A549 (cell line): Measurements from ENCODE around the gene LRRC59.

ENCODE experiments used
- TF ChIP-seq, protein P1 (sequence below): IDR thresholded peaks from 2 replicates; pipeline ENCODE4 v1.6.1; 2012
- TF ChIP-seq, protein P2 (sequence below): fragments of 250-450 bp; sonication (Bioruptor Pico); IDR thresholded peaks from 2 replicates; pipeline ENCODE4 v1.5.0; 2021; ENCODE audit warnings: mild to moderate bottlenecking, moderate library complexity, borderline replicate concordance

DNA sequence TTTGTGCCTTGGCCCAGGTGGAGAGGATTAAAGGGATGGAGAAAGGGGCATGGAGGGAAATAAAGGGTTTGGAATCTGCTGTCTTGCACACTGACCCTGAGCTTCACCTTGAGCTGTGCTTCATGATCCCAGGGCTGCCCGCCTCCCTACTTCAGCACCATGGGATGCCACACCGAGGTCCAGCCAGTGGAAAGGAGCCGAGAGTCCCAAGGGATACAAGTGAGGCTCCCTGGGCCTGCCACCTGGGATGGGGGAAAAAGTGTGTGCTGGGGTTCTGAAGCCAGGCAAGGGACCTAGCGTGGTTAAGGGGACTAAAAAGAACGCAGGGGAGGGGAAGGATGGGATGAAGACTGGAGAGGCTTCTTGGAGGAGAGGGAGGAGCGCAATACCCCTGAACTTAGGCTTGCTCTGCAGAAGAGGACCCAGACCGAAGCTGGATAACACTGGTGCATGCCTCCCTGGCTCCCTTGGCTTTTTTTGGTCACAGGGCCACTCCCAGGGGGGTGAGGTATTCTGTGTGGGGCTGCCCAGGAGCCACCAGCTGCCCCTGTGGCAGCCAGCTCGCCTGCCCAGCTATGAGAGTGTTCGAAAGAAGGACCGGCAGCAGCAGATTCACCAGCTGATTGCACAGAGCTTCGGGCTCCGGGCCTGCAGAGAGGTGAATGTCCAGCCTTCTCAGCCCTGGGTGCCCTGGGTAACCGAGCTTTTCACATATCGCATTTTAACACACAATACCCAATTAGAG is 31.5 kb downstream of the LRRC59 start:
- TF ChIP-seq, protein P1, sequence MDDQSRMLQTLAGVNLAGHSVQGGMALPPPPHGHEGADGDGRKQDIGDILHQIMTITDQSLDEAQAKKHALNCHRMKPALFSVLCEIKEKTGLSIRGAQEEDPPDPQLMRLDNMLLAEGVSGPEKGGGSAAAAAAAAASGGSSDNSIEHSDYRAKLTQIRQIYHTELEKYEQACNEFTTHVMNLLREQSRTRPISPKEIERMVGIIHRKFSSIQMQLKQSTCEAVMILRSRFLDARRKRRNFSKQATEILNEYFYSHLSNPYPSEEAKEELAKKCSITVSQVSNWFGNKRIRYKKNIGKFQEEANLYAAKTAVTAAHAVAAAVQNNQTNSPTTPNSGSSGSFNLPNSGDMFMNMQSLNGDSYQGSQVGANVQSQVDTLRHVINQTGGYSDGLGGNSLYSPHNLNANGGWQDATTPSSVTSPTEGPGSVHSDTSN = no peak
- TF ChIP-seq, protein P2, sequence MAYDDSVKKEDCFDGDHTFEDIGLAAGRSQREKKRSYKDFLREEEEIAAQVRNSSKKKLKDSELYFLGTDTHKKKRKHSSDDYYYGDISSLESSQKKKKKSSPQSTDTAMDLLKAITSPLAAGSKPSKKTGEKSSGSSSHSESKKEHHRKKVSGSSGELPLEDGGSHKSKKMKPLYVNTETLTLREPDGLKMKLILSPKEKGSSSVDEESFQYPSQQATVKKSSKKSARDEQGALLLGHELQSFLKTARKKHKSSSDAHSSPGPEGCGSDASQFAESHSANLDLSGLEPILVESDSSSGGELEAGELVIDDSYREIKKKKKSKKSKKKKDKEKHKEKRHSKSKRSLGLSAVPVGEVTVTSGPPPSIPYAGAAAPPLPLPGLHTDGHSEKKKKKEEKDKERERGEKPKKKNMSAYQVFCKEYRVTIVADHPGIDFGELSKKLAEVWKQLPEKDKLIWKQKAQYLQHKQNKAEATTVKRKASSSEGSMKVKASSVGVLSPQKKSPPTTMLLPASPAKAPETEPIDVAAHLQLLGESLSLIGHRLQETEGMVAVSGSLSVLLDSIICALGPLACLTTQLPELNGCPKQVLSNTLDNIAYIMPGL (CRISPR knock-in tag) = no peak
